HepG2 (cell line): Measurements from ENCODE around the gene CSNK1D. TPM values are rescaled to one million over a fixed set of nuclear protein-coding genes. Genes with fewer than 3 reads are reported as not detected.

Experiments used
- BHLHE40 ChIP-seq: IDR thresholded peaks from 2 replicates; pipeline ENCODE4 v1.6.1; 2011; ENCODE audit warnings: low read length, improper control_type of control experiment
- FOXM1 ChIP-seq: sonication (generic); formaldehyde crosslinking; IDR thresholded peaks from 2 replicates; pipeline ENCODE4 v1.5.0; 2020; ENCODE audit warnings: missing genetic modification reagents
- GATAD2A ChIP-seq: IDR thresholded peaks from 2 replicates; pipeline ENCODE4 v1.6.1; 2016
- JUN ChIP-seq: sonication (generic); formaldehyde crosslinking; IDR thresholded peaks from 2 replicates; pipeline ENCODE4 v1.4.0; 2020; ENCODE audit warnings: mild to moderate bottlenecking, missing genetic modification reagents
- KDM5A ChIP-seq: fragments of 200-600 bp; sonication (generic); IDR thresholded peaks from 2 replicates; pipeline ENCODE4 v1.7.0; 2018; ENCODE audit warnings: antibody characterized with exemption, mild to moderate bottlenecking, low read length, borderline replicate concordance
- NAIF1 ChIP-seq: sonication (generic); formaldehyde crosslinking; IDR thresholded peaks from 2 replicates; pipeline ENCODE4 v1.5.0; 2020; ENCODE audit warnings: mild to moderate bottlenecking, missing genetic modification reagents, borderline replicate concordance
- NR2F2 ChIP-seq: IDR thresholded peaks from 2 replicates; pipeline ENCODE4 v1.6.1; 2012; ENCODE audit warnings: low read depth, inconsistent platforms, borderline replicate concordance
- PHF21A ChIP-seq: sonication (generic); formaldehyde crosslinking; IDR thresholded peaks from 2 replicates; pipeline ENCODE4 v1.5.0; 2020; ENCODE audit warnings: mild to moderate bottlenecking, missing genetic modification reagents
- RBAK ChIP-seq: sonication (generic); formaldehyde crosslinking; IDR thresholded peaks from 2 replicates; pipeline ENCODE4 v1.5.1; 2020; ENCODE audit warnings: mild to moderate bottlenecking, missing genetic modification reagents
- SATB2 ChIP-seq: sonication (generic); formaldehyde crosslinking; IDR thresholded peaks from 2 replicates; pipeline ENCODE4 v1.5.0; 2020; ENCODE audit warnings: missing genetic modification reagents
- SNAPC2 ChIP-seq: sonication (generic); formaldehyde crosslinking; IDR thresholded peaks from 2 replicates; pipeline ENCODE4 v1.8.1; 2022; ENCODE audit warnings: mild to moderate bottlenecking, missing genetic modification reagents
- ZKSCAN8 ChIP-seq: IDR thresholded peaks from 2 replicates; pipeline ENCODE4 v1.6.1; 2016; ENCODE audit warnings: borderline replicate concordance, missing genetic modification reagents, missing compliant biosample characterization
- ZNF335 ChIP-seq: sonication (generic); formaldehyde crosslinking; IDR thresholded peaks from 2 replicates; pipeline ENCODE4 v1.4.0; 2020; ENCODE audit warnings: missing genetic modification reagents
- ZNF337 ChIP-seq: sonication (generic); formaldehyde crosslinking; IDR thresholded peaks from 2 replicates; pipeline ENCODE4 v1.5.1; 2020; ENCODE audit warnings: missing genetic modification reagents, low read depth, mild to moderate bottlenecking, borderline replicate concordance
- ZNF562 ChIP-seq: sonication (generic); formaldehyde crosslinking; IDR thresholded peaks from 2 replicates; pipeline ENCODE4 v1.8.0; 2022; ENCODE audit warnings: missing genetic modification reagents, borderline replicate concordance
- ZNF703 ChIP-seq: sonication (generic); formaldehyde crosslinking; IDR thresholded peaks from 2 replicates; pipeline ENCODE4 v1.5.1; 2020; ENCODE audit warnings: missing genetic modification reagents, mild to moderate bottlenecking, moderate library complexity, borderline replicate concordance
- polyA plus RNA-seq, 8 experiments: library from polyadenylated mRNA; depleted of rRNA in 3 of 8; stranded (reverse) in 7 of 8; unstranded in 1 of 8; fragments of >200 nt; fragmentation: Illumina TruSeq in 4 of 8; extraction: Trizol in 4 of 8; gene quantifications; 2 replicates each; pipeline versions ENCODE4 v1.2.1 to v1.2.3, GENCODE V29; 2011 to 2016; ENCODE audit warnings: low read depth in 4 of 8, missing spikeins in 1 of 8, mixed read lengths in 1 of 8; ENCODE audit not compliant: insufficient read depth in 1 of 8
- total RNA-seq, 5 experiments: library from RNA; depleted of rRNA; stranded (reverse); fragments of >200 nt; fragmentation: Illumina TruSeq; extraction: Trizol; gene quantifications; 2 replicates each; pipeline ENCODE4 v1.2.3, GENCODE V29; 2016; ENCODE audit warnings: low read depth in 1 of 5
- TF ChIP-seq, protein P1 (sequence below): sonication (generic); formaldehyde crosslinking; IDR thresholded peaks from 2 replicates; pipeline ENCODE4 v1.5.0; 2020; ENCODE audit warnings: mild to moderate bottlenecking, missing genetic modification reagents, borderline replicate concordance
- TF ChIP-seq, protein P2 (sequence below): sonication (generic); formaldehyde crosslinking; IDR thresholded peaks from 2 replicates; pipeline ENCODE4 v1.5.0; 2020; ENCODE audit warnings: mild to moderate bottlenecking, missing genetic modification reagents, borderline replicate concordance

Gene CSNK1D
- total and polyA plus RNA-seq, 2 of the 13 experiments (the other 11 are each of a cell fraction or from before 2014, with no cell fraction given), result 31.5 to 128 TPM

- TF ChIP-seq SATB2 (CRISPR knock-in tag) (0 out of 2 replicates have a peak, but pooled peaks have one; percentile 9), NAIF1 (CRISPR knock-in tag) (no peak), SNAPC2 (CRISPR knock-in tag) (no peak), ZKSCAN8 (CRISPR knock-in tag) (no peak), KDM5A (no peak), ZNF335 (CRISPR knock-in tag) (no peak; the same call in 1 of the 2 replicates), NR2F2 (peak; percentile 79; the same call in 1 of the 2 replicates), JUN (CRISPR knock-in tag) (no peak), ZNF337 (CRISPR knock-in tag) (no peak), FOXM1 (CRISPR knock-in tag) (no peak), ZNF703 (no peak), GATAD2A (CRISPR knock-in tag) (peak; percentile 76), RBAK (no peak), BHLHE40 (no peak), PHF21A (peak; percentile 55; the same call in 1 of the 2 replicates), ZNF562 (no peak)
- TF ChIP-seq, protein P1, sequence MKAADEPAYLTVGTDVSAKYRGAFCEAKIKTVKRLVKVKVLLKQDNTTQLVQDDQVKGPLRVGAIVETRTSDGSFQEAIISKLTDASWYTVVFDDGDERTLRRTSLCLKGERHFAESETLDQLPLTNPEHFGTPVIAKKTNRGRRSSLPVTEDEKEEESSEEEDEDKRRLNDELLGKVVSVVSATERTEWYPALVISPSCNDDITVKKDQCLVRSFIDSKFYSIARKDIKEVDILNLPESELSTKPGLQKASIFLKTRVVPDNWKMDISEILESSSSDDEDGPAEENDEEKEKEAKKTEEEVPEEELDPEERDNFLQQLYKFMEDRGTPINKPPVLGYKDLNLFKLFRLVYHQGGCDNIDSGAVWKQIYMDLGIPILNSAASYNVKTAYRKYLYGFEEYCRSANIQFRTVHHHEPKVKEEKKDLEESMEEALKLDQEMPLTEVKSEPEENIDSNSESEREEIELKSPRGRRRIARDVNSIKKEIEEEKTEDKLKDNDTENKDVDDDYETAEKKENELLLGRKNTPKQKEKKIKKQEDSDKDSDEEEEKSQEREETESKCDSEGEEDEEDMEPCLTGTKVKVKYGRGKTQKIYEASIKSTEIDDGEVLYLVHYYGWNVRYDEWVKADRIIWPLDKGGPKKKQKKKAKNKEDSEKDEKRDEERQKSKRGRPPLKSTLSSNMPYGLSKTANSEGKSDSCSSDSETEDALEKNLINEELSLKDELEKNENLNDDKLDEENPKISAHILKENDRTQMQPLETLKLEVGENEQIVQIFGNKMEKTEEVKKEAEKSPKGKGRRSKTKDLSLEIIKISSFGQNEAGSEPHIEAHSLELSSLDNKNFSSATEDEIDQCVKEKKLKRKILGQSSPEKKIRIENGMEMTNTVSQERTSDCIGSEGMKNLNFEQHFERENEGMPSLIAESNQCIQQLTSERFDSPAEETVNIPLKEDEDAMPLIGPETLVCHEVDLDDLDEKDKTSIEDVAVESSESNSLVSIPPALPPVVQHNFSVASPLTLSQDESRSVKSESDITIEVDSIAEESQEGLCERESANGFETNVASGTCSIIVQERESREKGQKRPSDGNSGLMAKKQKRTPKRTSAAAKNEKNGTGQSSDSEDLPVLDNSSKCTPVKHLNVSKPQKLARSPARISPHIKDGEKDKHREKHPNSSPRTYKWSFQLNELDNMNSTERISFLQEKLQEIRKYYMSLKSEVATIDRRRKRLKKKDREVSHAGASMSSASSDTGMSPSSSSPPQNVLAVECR (CRISPR knock-in tag), result no peak; the same call in 1 of the 2 replicates
- TF ChIP-seq, protein P2, sequence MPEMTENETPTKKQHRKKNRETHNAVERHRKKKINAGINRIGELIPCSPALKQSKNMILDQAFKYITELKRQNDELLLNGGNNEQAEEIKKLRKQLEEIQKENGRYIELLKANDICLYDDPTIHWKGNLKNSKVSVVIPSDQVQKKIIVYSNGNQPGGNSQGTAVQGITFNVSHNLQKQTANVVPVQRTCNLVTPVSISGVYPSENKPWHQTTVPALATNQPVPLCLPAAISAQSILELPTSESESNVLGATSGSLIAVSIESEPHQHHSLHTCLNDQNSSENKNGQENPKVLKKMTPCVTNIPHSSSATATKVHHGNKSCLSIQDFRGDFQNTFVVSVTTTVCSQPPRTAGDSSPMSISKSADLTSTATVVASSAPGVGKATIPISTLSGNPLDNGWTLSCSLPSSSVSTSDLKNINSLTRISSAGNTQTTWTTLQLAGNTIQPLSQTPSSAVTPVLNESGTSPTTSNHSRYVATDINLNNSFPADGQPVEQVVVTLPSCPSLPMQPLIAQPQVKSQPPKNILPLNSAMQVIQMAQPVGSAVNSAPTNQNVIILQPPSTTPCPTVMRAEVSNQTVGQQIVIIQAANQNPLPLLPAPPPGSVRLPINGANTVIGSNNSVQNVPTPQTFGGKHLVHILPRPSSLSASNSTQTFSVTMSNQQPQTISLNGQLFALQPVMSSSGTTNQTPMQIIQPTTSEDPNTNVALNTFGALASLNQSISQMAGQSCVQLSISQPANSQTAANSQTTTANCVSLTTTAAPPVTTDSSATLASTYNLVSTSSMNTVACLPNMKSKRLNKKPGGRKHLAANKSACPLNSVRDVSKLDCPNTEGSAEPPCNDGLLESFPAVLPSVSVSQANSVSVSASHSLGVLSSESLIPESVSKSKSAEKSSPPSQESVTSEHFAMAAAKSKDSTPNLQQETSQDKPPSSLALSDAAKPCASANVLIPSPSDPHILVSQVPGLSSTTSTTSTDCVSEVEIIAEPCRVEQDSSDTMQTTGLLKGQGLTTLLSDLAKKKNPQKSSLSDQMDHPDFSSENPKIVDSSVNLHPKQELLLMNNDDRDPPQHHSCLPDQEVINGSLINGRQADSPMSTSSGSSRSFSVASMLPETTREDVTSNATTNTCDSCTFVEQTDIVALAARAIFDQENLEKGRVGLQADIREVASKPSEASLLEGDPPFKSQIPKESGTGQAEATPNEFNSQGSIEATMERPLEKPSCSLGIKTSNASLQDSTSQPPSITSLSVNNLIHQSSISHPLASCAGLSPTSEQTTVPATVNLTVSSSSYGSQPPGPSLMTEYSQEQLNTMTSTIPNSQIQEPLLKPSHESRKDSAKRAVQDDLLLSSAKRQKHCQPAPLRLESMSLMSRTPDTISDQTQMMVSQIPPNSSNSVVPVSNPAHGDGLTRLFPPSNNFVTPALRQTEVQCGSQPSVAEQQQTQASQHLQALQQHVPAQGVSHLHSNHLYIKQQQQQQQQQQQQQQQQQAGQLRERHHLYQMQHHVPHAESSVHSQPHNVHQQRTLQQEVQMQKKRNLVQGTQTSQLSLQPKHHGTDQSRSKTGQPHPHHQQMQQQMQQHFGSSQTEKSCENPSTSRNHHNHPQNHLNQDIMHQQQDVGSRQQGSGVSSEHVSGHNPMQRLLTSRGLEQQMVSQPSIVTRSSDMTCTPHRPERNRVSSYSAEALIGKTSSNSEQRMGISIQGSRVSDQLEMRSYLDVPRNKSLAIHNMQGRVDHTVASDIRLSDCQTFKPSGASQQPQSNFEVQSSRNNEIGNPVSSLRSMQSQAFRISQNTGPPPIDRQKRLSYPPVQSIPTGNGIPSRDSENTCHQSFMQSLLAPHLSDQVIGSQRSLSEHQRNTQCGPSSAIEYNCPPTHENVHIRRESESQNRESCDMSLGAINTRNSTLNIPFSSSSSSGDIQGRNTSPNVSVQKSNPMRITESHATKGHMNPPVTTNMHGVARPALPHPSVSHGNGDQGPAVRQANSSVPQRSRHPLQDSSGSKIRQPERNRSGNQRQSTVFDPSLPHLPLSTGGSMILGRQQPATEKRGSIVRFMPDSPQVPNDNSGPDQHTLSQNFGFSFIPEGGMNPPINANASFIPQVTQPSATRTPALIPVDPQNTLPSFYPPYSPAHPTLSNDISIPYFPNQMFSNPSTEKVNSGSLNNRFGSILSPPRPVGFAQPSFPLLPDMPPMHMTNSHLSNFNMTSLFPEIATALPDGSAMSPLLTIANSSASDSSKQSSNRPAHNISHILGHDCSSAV (CRISPR knock-in tag), result no peak
These were observed 57.0 kb downstream of the CSNK1D start (continued) for GRCh38 chr17:82216301-82217119.
